Transverse colon (tissue), 3 donors: Measurements from ENCODE around the gene NOVA1.

Source experiments
- EP300 ChIP-seq: sonication (generic); formaldehyde crosslinking; IDR thresholded peaks from one replicate; pipeline ENCODE4 v1.6.1; 2017; ENCODE audit warnings: antibody characterized with exemption, low read depth
- TF ChIP-seq, protein P1 (sequence below), 5 experiments: fragments of 200-600 bp in 3 of 5; fragments of 450-650 bp in 2 of 5; sonication (generic) in 3 of 5; IDR thresholded peaks; 1 replicate in 2 of 5; 2 replicates in 3 of 5; pipeline ENCODE4 v1.5.1; 2016 to 2017; ENCODE audit warnings: antibody characterized with exemption in 5 of 5, inconsistent platforms in 3 of 5, mild to moderate bottlenecking in 2 of 5, moderate library complexity in 1 of 5

DNA sequence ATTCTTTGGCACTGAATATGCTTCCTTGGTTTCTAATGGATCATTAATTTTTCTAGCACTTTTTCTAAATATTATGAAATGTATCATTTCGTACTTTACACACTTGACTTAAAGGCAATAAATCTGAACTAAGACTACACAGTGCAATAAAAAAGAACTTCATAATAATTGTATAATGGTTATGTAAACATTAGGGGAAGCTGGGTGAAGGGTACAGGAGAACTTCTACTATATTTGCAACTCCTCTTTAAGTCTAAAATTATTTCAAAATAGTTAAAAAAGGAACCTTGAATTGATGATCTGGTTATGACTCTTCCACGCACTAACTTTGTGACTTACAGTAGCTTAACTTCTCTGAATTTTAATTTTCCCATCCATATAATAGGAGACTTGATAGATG is 5.1 kb upstream of the NOVA1 start:
- TF ChIP-seq, protein P1, sequence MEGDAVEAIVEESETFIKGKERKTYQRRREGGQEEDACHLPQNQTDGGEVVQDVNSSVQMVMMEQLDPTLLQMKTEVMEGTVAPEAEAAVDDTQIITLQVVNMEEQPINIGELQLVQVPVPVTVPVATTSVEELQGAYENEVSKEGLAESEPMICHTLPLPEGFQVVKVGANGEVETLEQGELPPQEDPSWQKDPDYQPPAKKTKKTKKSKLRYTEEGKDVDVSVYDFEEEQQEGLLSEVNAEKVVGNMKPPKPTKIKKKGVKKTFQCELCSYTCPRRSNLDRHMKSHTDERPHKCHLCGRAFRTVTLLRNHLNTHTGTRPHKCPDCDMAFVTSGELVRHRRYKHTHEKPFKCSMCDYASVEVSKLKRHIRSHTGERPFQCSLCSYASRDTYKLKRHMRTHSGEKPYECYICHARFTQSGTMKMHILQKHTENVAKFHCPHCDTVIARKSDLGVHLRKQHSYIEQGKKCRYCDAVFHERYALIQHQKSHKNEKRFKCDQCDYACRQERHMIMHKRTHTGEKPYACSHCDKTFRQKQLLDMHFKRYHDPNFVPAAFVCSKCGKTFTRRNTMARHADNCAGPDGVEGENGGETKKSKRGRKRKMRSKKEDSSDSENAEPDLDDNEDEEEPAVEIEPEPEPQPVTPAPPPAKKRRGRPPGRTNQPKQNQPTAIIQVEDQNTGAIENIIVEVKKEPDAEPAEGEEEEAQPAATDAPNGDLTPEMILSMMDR (IDR thresholded peaks at IDR 0.05) = no peak
- no peak for TF ChIP-seq EP300
